Measurements from ENCODE around the gene ANXA11.

ANXA11 gene

DNA sequence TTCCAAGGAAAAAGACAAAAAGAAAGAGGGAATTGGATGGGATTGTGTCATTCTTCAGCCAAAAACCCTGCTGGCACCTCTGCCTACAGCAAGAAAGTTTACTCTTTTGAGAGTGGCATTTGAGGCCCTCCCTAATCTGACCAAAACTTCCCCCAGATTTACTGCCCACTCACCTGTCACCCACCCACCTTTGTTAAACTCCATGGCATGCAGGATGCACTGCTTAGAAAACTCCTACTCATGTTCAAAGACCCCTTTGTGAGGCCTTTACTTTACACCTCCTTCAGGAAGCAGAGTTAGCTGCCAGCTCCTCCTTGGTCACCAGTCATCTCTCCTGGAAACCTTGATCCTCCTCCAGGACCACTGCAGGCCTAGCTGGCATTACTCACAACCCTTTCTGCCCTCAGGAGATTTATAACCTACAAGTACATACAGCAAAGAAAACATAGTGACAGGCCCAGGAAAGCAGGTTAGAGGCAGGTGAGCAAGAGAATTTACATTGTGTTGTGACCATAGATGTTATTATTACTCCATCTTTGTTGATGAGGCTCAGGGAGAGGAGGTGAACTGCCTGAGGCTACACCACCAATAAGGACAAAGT, 83.1 kb downstream of the ANXA11 start:
- Histone ChIP-seq H3K9ac (ENCODE audit: low read depth, low read length) (no peak overlapping the region), H3K4me1 (ENCODE audit: insufficient read depth, low read length) (no peaks in the 10 kb centered on the region), H3K36me3 (ENCODE audit: insufficient read depth, low read length) (no peaks in the 10 kb centered on the region), H3K9me3 (ENCODE audit: control insufficient read depth, insufficient read depth, low read length) (no peaks in the 10 kb centered on the region; the same call in 1 of the 2 replicates)

- Histone ChIP-seq H3K36me3 (ENCODE audit: insufficient read depth, low read length) (no peaks in the 10 kb centered on the region), H3K4me1 (ENCODE audit: insufficient read depth, low read length) (no peaks in the 10 kb centered on the region), H3K9ac (ENCODE audit: low read depth, low read length) (no peak overlapping the region), H3K9me3 (ENCODE audit: control insufficient read depth, insufficient read depth, low read length) (no peaks in the 10 kb centered on the region; the same call in 1 of the 2 replicates)
Measured at GRCh38 chr10:80118669-80119068, 86.7 kb downstream of the ANXA11 start.

GRCh38 chr10:80110986-80111385, 94.4 kb downstream of the ANXA11 start:
- Histone ChIP-seq H3K36me3 (ENCODE audit: insufficient read depth, low read length) (no peaks in the 10 kb centered on the region), H3K9ac (ENCODE audit: low read depth, low read length) (no peak overlapping the region), H3K9me3 (ENCODE audit: control insufficient read depth, insufficient read depth, low read length) (peaks cover 6% of the 10 kb centered on the region; the same call in 1 of the 2 replicates), H3K4me1 (ENCODE audit: insufficient read depth, low read length) (no peaks in the 10 kb centered on the region)

DNA sequence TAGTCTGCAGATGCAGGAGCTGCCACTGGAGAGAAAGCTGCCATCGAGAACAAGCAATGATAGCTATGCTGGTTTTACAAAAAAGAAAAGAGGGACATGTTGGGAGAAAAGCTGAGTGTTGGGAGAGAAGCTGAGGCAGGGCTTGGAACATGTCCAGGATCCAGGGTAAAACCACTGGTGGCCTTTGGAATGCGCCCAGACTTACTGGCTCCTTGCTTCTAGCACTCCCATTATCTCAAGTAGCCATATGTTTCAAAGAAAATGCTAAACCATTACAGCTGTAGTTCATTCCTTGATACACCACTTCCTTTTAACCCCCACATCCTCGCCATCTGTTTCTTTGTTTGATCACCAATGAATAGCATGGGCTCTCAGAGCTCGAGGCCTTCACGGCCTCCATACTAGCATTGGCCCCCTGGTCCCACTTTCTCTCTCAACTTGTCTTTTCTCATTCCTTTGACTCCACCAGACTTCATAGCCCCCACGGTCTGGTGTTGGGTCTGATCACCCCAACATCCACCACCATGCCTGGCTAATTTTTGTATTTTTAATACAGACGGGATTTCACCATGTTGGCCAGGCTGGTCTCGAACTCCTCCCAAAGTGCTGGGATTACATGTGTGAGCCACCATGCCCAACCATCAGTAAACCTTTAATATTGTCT, 96.6 kb downstream of the ANXA11 start:
- no peak overlapping the region for H3K9ac ChIP-seq (ENCODE audit: low read depth, low read length)
- H3K36me3 ChIP-seq (ENCODE audit: insufficient read depth, low read length) = no peaks in the 10 kb centered on the region
- peaks cover 6% of the 10 kb centered on the region; the same call in 1 of the 2 replicates for H3K9me3 ChIP-seq (ENCODE audit: control insufficient read depth, insufficient read depth, low read length)
- no peaks in the 10 kb centered on the region for H3K4me1 ChIP-seq (ENCODE audit: insufficient read depth, low read length)

DNA sequence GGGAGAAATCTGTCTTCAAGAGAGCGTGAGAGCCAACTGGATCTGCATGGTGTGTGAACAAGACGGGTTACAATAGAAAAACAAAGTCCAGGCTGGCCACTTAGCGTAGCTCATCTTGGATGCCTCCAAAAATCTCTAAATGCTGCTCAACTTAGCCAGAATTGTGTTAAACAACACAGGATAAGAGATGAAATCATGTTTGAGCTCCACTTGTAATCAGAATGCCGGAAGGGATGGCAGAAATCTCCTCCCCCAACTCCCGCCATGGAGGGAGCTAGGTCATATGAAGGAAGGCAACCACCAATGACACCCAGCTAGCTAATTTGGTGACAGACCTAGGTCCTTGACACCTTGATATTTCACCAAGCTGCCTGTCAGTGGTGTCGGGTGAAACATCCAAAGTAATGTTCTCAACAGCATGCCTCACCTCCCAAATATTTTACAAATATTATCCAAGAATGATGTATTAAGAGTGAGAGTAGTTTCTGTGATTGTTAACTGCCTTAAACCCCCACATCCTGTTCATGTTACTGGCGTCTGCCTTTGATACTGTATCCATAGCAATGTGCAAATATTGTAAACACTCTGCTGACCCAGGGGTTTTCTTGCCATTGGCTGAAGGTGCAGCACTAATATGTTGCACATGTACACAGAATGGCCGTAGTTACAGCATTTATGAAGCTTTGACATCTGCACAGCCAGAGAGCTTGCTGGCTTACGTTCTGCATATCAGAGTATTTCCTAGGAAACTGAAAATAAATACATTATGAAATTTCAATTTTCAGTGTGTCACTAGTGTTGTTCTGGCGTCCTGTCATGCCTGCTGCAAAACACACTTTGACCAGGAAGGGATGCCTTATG, 101.0 kb downstream of the ANXA11 start:
- Histone ChIP-seq H3K36me3 (ENCODE audit: insufficient read depth, low read length) (no peaks in the 10 kb centered on the region), H3K9me3 (ENCODE audit: control insufficient read depth, insufficient read depth, low read length) (peaks cover 6% of the 10 kb centered on the region; the same call in 1 of the 2 replicates), H3K4me1 (ENCODE audit: insufficient read depth, low read length) (no peaks in the 10 kb centered on the region), H3K9ac (ENCODE audit: low read depth, low read length) (no peak overlapping the region)

Measured in ES-I3 (cell line).